Inferior parietal cortex (tissue), 1 donor: ENCODE results near the gene KCNIP1.

Experiments
- DNase-seq: peaks from one replicate; pipeline ENCODE4 v3.0.0-alpha.2; 2016; ENCODE audit errors: extremely low spot score

KCNIP1 gene

DNA sequence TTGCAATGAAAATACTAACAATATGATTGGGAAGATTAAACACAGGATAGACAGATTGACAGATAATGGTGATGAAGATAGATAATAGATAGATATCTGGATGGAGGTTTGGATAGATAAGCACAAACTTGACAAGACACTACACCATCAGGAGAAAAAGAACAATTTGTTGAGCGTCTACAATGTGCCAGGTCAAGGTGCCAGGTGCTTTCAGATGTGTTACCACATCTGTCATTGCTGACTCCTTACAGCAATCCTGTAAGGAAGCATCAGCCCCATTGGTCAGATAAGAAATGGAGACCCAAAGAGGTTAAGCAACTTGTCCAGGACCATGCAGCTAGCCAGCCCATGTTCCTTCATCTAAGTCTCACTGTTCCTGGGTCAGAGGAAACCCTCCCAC is 278.1 kb downstream of the KCNIP1 start:
- DNase-seq, result no peak

DNA sequence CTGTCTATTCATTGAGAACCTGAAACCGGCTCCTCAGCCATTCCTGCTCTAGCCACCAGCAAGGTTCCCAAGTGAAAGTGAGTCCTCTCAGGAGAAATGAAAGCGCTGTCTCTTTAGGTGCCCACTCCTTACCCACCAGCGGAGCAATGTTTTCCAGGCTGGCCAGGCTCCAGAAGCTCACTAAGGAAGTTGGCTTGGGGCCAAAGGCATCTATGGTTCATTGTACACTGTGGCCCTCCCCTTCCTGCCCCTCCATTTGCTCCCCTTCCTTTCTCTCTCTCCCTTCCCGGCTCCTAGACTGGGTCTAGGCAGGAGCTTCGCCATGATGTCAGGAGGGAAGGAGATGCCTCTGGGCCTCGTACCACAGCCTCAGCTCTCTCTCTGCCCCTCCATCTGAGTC is 278.6 kb downstream of the KCNIP1 start:
- DNase-seq, result no peak

DNA sequence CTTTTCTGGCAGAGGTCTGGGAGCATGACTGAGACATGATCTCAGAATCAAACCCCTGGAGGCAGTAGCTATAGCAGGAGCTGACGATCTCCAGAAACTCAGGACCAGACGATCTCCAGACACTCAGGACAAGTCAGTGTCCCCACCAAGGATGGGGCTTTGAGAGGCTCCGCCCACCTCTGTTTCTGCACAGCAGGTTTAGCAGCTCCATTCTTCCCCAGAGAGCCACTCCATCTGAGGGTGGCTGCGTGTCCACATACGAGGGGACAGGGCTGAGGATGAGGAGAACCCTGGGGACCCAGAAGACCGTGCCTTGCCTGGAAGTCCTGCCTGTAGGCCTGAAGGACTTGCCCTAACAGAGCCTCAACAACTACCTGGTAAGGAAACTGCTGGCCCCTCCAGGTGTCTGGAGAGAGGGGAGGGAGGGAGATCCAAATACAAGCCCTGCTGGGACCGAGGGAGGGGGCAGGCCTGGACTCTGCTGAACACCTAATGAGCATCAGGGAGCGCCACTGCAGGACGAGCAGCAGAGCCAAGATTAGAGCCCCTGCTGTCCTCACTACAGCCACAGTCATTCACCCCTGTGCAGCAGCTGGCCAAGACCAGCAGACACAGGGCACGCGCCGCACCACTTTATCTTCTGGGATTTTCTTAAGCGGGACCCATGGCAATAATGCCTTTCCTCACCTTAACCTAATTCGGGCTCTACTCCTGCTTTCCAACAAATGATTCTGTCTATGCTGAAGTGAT is 279.9 kb downstream of the KCNIP1 start, which contains the start of gene GABRP:
Gene GABRP, plus strand, starts transcription at position 228 of the 750 bp plus-strand sequence. CDS start 4,891 bp downstream, outside the sequence.
- no peak for DNase-seq

DNA sequence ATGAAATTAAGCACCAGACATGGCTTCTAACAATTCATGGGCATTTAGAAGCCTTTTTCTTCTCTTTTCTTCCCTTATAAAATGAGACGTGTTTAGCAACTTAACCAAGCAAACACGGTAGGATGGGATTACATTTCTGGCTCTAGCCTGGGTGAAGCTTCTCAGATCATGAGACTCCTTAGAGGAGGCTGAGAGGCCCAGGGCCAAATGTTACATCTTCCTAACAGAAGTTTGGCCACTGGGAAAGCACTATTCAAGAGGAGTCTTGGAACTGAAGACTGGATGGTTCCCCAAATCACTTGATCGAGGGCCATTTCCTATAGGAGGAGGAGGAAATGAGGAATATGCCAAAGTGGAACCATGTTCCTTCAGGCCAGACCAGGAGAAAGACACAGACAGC is 281.6 kb downstream of the KCNIP1 start:
- DNase-seq, result no peak
